ENCODE measurements around the gene CEP70.
"Not testable (repeated sequence)": the region's sequence is repeated elsewhere in the genome, so short reads cannot be mapped to it uniquely, and the experiment has no call there.

Gene CEP70

DNA sequence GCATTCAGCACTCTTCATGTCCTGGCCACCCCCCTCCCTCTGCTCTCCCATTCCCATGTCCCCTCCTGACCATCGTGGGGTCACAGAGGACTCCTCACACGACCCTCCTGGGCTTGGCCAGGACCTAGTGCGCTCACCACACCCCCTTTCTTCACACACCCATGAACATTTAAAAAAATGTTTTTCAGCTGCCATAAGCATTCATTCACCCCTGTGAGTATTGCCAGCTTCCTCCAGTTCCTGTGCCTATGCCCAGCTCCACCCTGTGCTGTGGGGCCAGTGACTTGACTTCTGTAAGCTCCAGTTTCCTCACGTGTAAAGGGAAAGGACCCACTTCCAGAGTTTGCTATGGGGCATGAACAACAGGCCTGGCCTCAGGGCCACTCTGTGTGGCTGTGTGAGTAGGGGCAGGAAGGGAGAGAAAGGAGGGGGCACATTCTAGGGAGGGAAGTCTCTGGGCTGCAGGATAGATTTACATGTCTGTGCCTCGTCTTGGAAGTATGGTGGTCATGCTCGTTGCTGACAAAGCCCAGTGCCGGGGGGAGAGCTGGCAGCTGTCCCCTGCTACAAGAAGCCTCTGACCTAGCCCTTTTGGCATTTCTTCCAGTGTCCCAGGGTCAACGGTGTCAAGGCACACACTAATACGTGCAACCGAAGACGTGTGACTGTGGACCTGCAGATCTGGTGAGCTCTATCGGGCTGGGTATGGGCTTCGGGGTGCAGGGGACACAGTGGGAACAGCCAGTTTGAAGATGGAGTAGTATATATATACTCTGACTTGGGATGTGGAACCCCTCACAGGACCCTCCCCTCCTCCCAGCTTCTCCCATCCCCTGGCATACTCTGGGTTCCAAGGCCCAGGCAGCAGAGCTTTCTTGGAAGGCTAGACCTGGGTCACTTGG, 136.8 kb downstream of the CEP70 start:
- H3K27ac ChIP-seq (ENCODE audit: low read length): no peak overlapping the region

DNA sequence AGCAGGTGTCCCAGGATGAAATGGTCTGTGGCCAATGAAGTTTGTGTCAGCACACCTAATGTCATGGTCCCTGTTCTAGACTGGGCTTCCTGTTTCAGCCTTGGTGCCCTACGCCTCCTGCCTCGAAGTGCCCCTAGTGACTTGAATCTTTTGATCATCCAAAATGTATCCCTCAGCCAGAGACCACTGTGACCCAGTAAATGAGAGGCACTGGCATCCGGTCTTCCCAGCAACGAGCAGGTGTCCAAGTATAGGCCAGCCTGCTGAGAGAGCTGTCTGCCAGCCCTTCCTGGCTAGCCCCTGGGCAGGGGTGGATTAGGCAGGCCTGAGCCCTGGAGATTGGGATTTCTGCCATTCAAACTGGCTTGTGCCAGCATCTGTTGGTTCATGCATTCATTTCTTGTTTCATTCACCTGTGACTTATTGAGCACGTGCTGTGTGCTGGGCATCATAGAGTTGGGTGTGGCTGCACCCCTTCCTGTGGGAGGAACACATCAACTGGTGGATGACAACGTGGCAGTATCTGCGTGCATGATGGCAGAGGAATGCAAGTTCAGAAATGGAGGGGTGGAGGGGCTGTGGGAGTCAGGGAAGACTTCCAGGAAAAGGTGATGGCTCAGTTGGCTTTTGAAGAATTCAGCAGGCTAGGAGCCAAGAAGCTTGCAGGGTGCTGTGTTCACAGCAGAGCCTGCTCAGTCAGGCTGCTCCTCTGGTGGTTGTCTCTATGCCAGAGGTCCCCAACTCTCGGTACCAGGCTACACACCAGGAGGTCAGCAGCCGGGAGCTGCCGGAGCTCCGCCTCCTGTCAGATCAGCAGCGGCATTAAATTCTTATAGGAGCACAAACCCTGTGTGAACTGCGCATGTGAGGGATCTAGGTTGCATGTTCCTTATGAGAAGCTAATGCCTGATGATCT, 138.0 kb downstream of the CEP70 start:
- H3K9me3 ChIP-seq (ENCODE audit: control insufficient read depth, low read depth, low read length): no peaks in the 10 kb centered on the region
- no peak overlapping the region for H3K9ac ChIP-seq (ENCODE audit: low read length)
- H3K27ac ChIP-seq (ENCODE audit: low read length): no peak overlapping the region
- H3K4me1 ChIP-seq (ENCODE audit: control insufficient read depth, low read depth, low read length): no peaks in the 10 kb centered on the region
- H3K27me3 ChIP-seq (ENCODE audit: control insufficient read depth, insufficient read depth, low read length): no peaks in the 10 kb centered on the region
- no peak overlapping the region for H3K4me3 ChIP-seq (ENCODE audit: low read length)
- no peaks in the 10 kb centered on the region for H3K36me3 ChIP-seq (ENCODE audit: control insufficient read depth, low read depth, low read length)

More for the DNA sequence above, 136.8 kb downstream of the CEP70 start:
- Histone ChIP-seq H3K9me3 (ENCODE audit: control insufficient read depth, low read depth, low read length) (no peaks in the 10 kb centered on the region), H3K36me3 (ENCODE audit: control insufficient read depth, low read depth, low read length) (no peaks in the 10 kb centered on the region), H3K4me3 (ENCODE audit: low read length) (no peak overlapping the region), H3K4me1 (ENCODE audit: control insufficient read depth, low read depth, low read length) (no peaks in the 10 kb centered on the region), H3K9ac (ENCODE audit: low read length) (no peak overlapping the region), H3K27me3 (ENCODE audit: control insufficient read depth, insufficient read depth, low read length) (no peaks in the 10 kb centered on the region)

DNA sequence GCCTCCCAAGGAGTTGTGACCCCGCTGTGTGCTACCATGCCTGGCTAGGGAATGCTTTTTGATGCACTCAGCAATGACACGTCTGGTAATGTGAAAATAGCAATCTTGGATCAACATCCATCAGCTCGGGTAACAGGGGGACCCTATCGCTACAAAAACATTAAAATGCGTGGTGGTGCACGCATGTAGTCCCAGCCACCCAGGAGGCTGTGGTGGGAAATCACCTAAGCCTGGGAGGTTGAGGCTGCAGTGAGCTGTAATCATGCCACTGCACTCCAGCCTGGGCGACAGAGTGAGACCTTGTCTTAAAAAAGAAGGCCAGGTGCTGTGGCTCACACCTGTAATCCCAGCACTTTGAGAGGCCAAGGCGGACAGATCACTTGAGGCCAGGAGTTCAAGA, 140.1 kb downstream of the CEP70 start:
- not testable (repeated sequence) for H3K4me1 ChIP-seq (ENCODE audit: control insufficient read depth, low read depth, low read length); H3K27me3 ChIP-seq (ENCODE audit: control insufficient read depth, insufficient read depth, low read length); H3K36me3 ChIP-seq (ENCODE audit: control insufficient read depth, low read depth, low read length); H3K4me3 ChIP-seq (ENCODE audit: low read length); H3K27ac ChIP-seq (ENCODE audit: low read length); H3K9ac ChIP-seq (ENCODE audit: low read length); H3K9me3 ChIP-seq (ENCODE audit: control insufficient read depth, low read depth, low read length)

DNA sequence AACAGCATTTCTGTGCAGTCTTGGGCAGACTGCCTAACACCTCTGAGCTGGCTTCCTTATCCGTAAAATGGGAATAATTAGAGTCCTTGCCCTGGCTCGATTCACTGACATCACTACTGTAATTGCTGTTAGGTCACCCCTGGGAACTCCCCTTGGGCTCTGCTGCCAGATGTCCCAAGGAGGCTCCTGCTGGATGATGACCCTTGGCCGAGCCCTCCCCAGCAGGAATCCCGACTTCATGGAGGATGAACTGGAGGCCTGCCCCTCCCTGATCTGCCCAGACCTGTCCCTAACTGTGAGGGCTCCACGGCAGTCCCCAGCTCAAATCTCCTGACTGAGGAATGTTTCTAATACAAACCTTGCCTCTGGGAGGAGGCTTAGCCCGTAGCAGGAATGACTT, 141.6 kb downstream of the CEP70 start:
- no peak overlapping the region for H3K27ac ChIP-seq (ENCODE audit: low read length)
- H3K4me3 ChIP-seq (ENCODE audit: low read length): no peak overlapping the region
- H3K36me3 ChIP-seq (ENCODE audit: control insufficient read depth, low read depth, low read length): no peaks in the 10 kb centered on the region
- no peak overlapping the region for H3K9ac ChIP-seq (ENCODE audit: low read length)
- no peaks in the 10 kb centered on the region for H3K9me3 ChIP-seq (ENCODE audit: control insufficient read depth, low read depth, low read length)
- H3K4me1 ChIP-seq (ENCODE audit: control insufficient read depth, low read depth, low read length): no peaks in the 10 kb centered on the region
- H3K27me3 ChIP-seq (ENCODE audit: control insufficient read depth, insufficient read depth, low read length): no peaks in the 10 kb centered on the region

DNA sequence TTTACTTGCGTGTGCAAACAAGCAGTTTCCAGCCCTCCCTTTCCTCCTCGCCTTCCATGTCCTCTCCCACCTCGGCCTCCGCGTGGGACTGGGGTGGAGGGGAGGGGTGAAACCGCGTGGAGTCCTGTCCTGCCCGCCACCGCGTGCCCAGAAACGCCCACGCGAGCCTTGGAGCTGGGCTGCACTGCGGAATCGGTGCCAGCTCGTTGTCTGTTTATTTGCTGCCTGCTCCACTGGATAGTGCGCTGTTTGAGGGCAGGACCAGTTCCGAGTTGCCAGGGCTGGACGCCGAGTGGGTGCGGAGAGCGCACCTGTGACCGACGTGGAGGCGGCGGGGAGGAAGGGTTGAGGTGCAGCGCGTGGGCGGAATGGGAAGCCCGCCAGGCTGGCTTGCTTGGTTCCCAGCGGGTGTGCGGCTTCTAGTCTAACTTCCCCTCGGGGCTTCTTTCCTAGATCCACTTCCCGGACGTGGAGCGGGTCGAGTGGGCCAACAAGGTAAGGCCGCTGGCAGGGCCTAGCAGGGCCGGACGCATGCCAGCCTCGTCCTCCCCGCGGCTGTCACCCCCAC, 142.4 kb downstream of the CEP70 start:
- Histone ChIP-seq H3K9me3 (ENCODE audit: control insufficient read depth, low read depth, low read length) (no peaks in the 10 kb centered on the region), H3K4me1 (ENCODE audit: control insufficient read depth, low read depth, low read length) (no peaks in the 10 kb centered on the region), H3K36me3 (ENCODE audit: control insufficient read depth, low read depth, low read length) (no peaks in the 10 kb centered on the region), H3K27me3 (ENCODE audit: control insufficient read depth, insufficient read depth, low read length) (no peaks in the 10 kb centered on the region), H3K9ac (ENCODE audit: low read length) (no peak overlapping the region), H3K4me3 (ENCODE audit: low read length) (no peak overlapping the region), H3K27ac (ENCODE audit: low read length) (no peak overlapping the region)

DNA sequence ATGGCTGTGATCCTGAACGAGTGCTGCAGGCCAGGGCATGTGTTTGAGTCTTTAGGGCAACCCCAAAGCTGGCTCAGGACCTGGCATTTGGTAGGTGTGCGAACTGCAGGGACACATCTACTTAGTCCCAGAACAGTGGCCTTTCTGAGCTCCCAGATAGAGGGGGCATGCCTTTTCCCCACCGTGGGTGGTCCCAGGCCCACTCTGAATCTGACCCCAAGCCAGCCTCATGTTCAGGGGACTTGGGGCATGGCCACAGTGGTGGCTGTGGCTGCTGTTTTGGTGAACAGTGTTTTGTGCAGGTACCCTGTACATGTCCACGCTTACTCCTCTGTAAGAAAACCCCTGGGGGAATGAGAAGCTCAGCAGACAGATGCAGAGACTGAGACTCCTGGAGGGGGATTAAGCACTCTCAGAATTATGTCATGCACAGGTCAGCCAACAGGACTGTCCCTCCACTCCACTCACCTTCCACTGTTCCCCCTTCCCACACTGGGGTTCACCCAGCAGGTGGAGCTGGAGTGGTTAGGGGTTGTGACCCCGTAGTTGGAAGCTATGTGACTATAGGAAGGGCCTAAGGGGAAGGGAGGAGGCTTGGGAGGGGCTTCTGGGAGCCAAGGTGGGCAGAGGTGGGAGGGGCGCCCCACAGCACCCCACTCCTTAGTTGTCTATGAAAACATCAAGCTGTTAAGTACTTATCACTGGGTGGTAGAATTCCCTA, 143.2 kb downstream of the CEP70 start:
- Histone ChIP-seq H3K4me3 (ENCODE audit: low read length) (no peak overlapping the region), H3K27ac (ENCODE audit: low read length) (no peak overlapping the region), H3K4me1 (ENCODE audit: control insufficient read depth, low read depth, low read length) (no peaks in the 10 kb centered on the region), H3K9ac (ENCODE audit: low read length) (no peak overlapping the region), H3K9me3 (ENCODE audit: control insufficient read depth, low read depth, low read length) (no peaks in the 10 kb centered on the region), H3K36me3 (ENCODE audit: control insufficient read depth, low read depth, low read length) (no peaks in the 10 kb centered on the region), H3K27me3 (ENCODE audit: control insufficient read depth, insufficient read depth, low read length) (no peaks in the 10 kb centered on the region)

DNA sequence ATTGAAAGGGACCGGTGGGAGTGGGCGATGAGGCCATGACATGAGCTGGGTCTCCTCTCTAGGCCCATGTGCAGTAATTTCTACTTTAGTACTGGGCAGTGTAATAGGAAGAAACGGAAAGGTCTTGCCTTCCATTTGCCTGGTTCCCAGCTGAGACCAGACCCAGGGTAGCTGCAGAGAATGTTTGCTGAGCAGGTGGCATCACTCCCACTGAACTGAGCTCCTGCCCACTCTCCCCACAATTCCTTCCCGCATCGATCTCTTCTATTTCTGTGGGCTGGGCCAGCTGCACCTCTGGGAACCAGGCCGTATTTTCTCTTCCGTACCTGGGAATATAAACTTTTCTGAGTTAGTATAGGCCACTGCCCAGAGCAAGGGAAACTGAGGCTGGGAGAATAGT, 143.9 kb downstream of the CEP70 start:
- no peaks in the 10 kb centered on the region for H3K36me3 ChIP-seq (ENCODE audit: control insufficient read depth, low read depth, low read length)
- H3K27me3 ChIP-seq (ENCODE audit: control insufficient read depth, insufficient read depth, low read length): no peaks in the 10 kb centered on the region
- no peak overlapping the region for H3K9ac ChIP-seq (ENCODE audit: low read length)
- H3K4me3 ChIP-seq (ENCODE audit: low read length): no peak overlapping the region
- no peaks in the 10 kb centered on the region for H3K9me3 ChIP-seq (ENCODE audit: control insufficient read depth, low read depth, low read length)
- H3K4me1 ChIP-seq (ENCODE audit: control insufficient read depth, low read depth, low read length): no peaks in the 10 kb centered on the region
- no peak overlapping the region for H3K27ac ChIP-seq (ENCODE audit: low read length)

DNA sequence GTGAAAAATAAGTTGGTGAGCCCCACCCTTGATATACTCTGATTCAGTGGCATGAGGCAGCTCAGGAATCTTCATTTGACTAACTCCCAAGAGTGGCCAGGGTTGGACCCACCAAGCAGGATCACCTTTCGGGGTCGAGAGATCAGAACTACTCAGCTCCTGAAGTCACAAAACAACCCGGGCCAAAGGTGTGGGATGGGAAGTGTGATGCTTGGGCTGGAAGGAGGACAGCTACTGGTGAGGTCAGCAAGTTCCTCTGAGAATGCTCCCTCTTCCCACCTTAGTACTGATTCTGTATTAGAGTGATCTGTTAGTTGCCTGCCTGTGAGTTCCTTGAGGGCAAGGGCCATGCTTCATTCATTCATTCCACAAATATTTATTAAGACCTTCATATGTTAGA, 144.6 kb downstream of the CEP70 start:
- no peak overlapping the region for H3K9ac ChIP-seq (ENCODE audit: low read length)
- no peaks in the 10 kb centered on the region for H3K4me1 ChIP-seq (ENCODE audit: control insufficient read depth, low read depth, low read length)
- H3K4me3 ChIP-seq (ENCODE audit: low read length): no peak overlapping the region

DNA sequence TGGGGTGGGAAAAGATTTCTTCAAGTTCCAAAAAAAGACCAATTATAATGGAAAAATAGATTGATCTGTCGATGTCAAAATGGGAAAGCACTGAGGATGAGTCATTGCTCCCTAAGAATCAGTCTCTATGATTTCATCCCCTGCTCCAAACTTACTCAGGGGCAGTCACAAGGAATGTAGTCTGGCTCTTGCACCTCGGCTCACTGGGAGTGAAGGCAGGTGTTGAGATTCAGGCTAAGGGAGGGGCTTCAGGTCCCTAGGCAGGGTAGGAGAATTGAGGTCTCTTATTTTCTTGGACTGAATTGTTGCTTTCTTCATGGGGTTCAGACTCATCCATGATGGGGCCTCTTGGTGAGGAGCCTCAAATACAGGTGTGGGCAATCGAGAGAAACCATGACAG, 145.4 kb downstream of the CEP70 start:
- no peaks in the 10 kb centered on the region for H3K36me3 ChIP-seq (ENCODE audit: control insufficient read depth, low read depth, low read length)
- H3K9me3 ChIP-seq (ENCODE audit: control insufficient read depth, low read depth, low read length): no peaks in the 10 kb centered on the region
- H3K27me3 ChIP-seq (ENCODE audit: control insufficient read depth, insufficient read depth, low read length): no peaks in the 10 kb centered on the region
- H3K4me1 ChIP-seq (ENCODE audit: control insufficient read depth, low read depth, low read length): no peaks in the 10 kb centered on the region
- no peak overlapping the region for H3K9ac ChIP-seq (ENCODE audit: low read length)
- no peak overlapping the region for H3K27ac ChIP-seq (ENCODE audit: low read length)
- H3K4me3 ChIP-seq (ENCODE audit: low read length): no peak overlapping the region

More for the DNA sequence above, 144.6 kb downstream of the CEP70 start:
- Histone ChIP-seq H3K9me3 (ENCODE audit: control insufficient read depth, low read depth, low read length) (no peaks in the 10 kb centered on the region), H3K27me3 (ENCODE audit: control insufficient read depth, insufficient read depth, low read length) (no peaks in the 10 kb centered on the region), H3K36me3 (ENCODE audit: control insufficient read depth, low read depth, low read length) (no peaks in the 10 kb centered on the region), H3K27ac (ENCODE audit: low read length) (no peak overlapping the region)

DNA sequence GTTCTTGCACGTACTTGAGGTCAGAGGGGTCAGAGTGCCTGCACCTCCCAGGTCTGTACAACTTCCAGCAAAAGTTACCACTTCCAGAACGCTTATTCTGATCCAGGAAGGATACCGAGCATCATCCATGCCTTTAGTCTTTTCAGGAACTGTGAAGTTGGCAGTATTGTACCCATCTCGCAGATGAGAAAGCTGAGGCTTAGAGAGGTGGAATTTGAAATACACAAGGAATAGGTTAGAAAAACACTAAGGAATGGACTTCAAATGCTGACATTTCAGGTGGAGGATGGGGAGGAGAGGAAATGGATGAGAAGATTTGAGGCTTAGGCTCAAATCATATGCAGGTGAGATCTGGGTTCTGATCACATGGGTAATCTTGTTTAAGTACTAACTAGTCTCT, 148.4 kb downstream of the CEP70 start:
- Histone ChIP-seq H3K9me3 (ENCODE audit: control insufficient read depth, low read depth, low read length) (no peaks in the 10 kb centered on the region), H3K27ac (ENCODE audit: low read length) (no peak overlapping the region), H3K4me1 (ENCODE audit: control insufficient read depth, low read depth, low read length) (no peaks in the 10 kb centered on the region), H3K9ac (ENCODE audit: low read length) (no peak overlapping the region), H3K36me3 (ENCODE audit: control insufficient read depth, low read depth, low read length) (no peaks in the 10 kb centered on the region), H3K27me3 (ENCODE audit: control insufficient read depth, insufficient read depth, low read length) (no peaks in the 10 kb centered on the region), H3K4me3 (ENCODE audit: low read length) (no peak overlapping the region)

DNA sequence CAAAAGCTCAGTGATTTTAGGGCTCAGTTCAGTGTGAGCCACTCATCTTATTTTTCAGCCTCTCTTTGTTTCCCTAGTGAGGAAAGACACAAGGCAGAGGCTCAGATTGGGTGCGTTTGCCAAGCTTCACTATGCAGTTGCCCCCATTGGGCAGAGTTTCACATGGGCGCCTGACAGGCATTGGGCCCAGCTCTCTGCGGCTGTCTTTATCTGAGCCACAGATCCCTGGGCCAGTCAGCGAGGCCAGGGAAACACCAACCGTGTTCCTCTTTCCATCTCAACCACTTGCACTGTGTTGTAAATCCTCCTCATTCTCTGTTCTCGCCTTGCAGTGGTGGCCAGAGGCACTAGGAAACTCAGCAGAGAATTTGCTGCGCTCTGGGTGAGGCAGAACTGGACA, 148.8 kb downstream of the CEP70 start:
- H3K4me3 ChIP-seq (ENCODE audit: low read length): no peak overlapping the region
- H3K4me1 ChIP-seq (ENCODE audit: control insufficient read depth, low read depth, low read length): no peaks in the 10 kb centered on the region
- no peaks in the 10 kb centered on the region for H3K27me3 ChIP-seq (ENCODE audit: control insufficient read depth, insufficient read depth, low read length)
- H3K9ac ChIP-seq (ENCODE audit: low read length): no peak overlapping the region
- no peaks in the 10 kb centered on the region for H3K36me3 ChIP-seq (ENCODE audit: control insufficient read depth, low read depth, low read length)
- H3K9me3 ChIP-seq (ENCODE audit: control insufficient read depth, low read depth, low read length): no peaks in the 10 kb centered on the region
- H3K27ac ChIP-seq (ENCODE audit: low read length): no peak overlapping the region

Measured in iPS-18a (cell line).